Keratinocyte (primary cell): ENCODE results near the gene AFDN.

Experiments used
- EZH2 ChIP-seq: IDR thresholded peaks from one replicate; pipeline ENCODE4 v1.6.1; 2012; ENCODE audit warnings: inconsistent platforms, mild to moderate bottlenecking, low read length, moderate library complexity
- TF ChIP-seq, protein P1 (sequence below), 3 experiments: IDR thresholded peaks in 1 of 3; conservative IDR thresholded peaks in 1 of 3; optimal IDR thresholded peaks in 1 of 3; 2 replicates in 2 of 3; 3 replicates in 1 of 3; pipeline versions ENCODE3 to v1.5.1; 2011; ENCODE audit warnings: low read length in 3 of 3, mild to moderate bottlenecking in 3 of 3, moderate library complexity in 2 of 3, control low read depth in 1 of 3, inconsistent platforms in 1 of 3; ENCODE audit not compliant: insufficient read depth in 2 of 3; ENCODE audit errors: extremely low read depth in 1 of 3

DNA sequence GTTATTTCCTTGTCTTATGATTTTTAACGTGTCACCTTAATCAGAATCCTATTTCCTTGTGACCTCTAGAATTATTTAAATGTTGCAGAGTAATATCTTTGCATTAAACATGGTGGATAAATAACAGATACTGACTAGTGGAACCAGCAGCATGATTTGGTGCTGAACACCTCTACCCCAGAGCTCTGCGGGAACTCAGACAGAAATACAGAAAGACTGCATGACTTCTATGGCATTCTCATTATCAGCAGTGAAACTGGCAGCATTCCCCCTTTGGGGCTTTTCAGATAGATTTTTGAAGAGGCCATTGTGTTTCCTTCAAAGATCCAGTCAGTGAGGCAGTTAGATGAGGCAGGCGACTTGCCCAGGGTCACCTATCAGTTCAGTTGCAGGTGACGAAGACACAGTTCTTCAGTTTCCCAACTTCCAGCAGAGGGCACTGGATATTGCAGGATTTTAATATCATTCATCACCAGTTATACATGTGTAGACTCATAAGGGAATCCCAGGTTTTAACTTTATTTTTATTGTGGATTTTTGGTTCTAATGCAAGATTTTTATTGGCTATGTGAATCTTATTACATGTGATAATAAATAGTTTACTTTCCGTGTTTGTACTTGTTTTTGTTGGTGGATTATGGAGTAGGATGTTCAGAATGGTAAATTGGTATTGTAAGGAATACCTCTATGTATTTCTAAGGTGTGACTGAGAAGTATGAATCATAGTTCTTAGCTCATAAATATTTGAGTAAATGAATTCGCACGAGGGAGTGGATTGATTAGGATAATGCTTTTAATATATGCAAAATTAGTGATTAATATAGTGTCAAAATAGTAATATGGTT is 81.3 kb downstream of the AFDN start:
- TF ChIP-seq, protein P1, sequence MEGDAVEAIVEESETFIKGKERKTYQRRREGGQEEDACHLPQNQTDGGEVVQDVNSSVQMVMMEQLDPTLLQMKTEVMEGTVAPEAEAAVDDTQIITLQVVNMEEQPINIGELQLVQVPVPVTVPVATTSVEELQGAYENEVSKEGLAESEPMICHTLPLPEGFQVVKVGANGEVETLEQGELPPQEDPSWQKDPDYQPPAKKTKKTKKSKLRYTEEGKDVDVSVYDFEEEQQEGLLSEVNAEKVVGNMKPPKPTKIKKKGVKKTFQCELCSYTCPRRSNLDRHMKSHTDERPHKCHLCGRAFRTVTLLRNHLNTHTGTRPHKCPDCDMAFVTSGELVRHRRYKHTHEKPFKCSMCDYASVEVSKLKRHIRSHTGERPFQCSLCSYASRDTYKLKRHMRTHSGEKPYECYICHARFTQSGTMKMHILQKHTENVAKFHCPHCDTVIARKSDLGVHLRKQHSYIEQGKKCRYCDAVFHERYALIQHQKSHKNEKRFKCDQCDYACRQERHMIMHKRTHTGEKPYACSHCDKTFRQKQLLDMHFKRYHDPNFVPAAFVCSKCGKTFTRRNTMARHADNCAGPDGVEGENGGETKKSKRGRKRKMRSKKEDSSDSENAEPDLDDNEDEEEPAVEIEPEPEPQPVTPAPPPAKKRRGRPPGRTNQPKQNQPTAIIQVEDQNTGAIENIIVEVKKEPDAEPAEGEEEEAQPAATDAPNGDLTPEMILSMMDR (optimal IDR thresholded peaks at IDR 0.05 in 1 of 3, IDR thresholded peaks at IDR 0.05 in 1 of 3, conservative IDR thresholded peaks at IDR 0.05 in 1 of 3; ENCODE audit: extremely low read depth in 1 of 3, insufficient read depth in 2 of 3, low read length in 3 of 3), result peak; percentile 39 to 57 (median 43)
- no peak for TF ChIP-seq EZH2
